C4-2B (cell line): ENCODE measurements around the gene TBCC.

Source experiments
- H3K27ac ChIP-seq: fragments of 450-650 bp; 2 replicates; pipeline ENCODE4 v1.5.1; 2017
- CTCF ChIP-seq: fragments of 450-650 bp; conservative IDR thresholded peaks from 2 replicates; pipeline ENCODE4 v1.5.1; 2017; ENCODE audit warnings: mild to moderate bottlenecking
- ZFX ChIP-seq: fragments of 450-650 bp; IDR thresholded peaks from 2 replicates; pipeline ENCODE4 v1.6.1; 2017

Gene TBCC

GRCh38 chr6:42745640-42746462 lies at the start of gene TBCC:
Gene TBCC, minus strand, starts transcription at chr6:42746103. Its CDS starts 30 bp downstream, at chr6:42746073.
- H3K27ac ChIP-seq, result peak within 1 kb of the TSS; percentile 79

GRCh38 chr6:42795651-42796050 lies 49.7 kb upstream of the TBCC start:
- no peak for TF ChIP-seq ZFX
- no peak for TF ChIP-seq CTCF
- H3K27ac ChIP-seq, result no peak overlapping the region

More at GRCh38 chr6:42745640-42746462, at the start of gene TBCC:
- TF ChIP-seq CTCF, result no peak
- TF ChIP-seq ZFX, result peak; percentile 39; the same call in 1 of the 2 replicates

GRCh38 chr6:42791706-42792320 lies 45.9 kb upstream of the TBCC start:
- no peak overlapping the region for H3K27ac ChIP-seq

GRCh38 chr6:42790549-42791181 lies 44.8 kb upstream of the TBCC start:
- no peak overlapping the region for H3K27ac ChIP-seq
- TF ChIP-seq ZFX, result no peak
- TF ChIP-seq CTCF, result no peak

More at GRCh38 chr6:42791706-42792320, 45.9 kb upstream of the TBCC start:
- TF ChIP-seq CTCF (no peak), ZFX (no peak)

- no peak for TF ChIP-seq CTCF
- 0 out of 2 replicates have a peak, but pooled peaks have one; percentile 13 for TF ChIP-seq ZFX
- H3K27ac ChIP-seq, result no peak overlapping the region; the same call in 1 of the 2 replicates
Measured at GRCh38 chr6:42788671-42789070, 42.8 kb upstream of the TBCC start.

GRCh38 chr6:42787063-42787472 lies 41.2 kb upstream of the TBCC start:
- TF ChIP-seq ZFX (no peak), CTCF (no peak)
- no peak overlapping the region for H3K27ac ChIP-seq
